Activated CD4-positive, alpha-beta memory T cell treated with anti-CD3 and anti-CD28 coated beads, Interleukin-2, amount 10 ng/mL, durations not matched to agents 7 days and 5 days (primary cell): ENCODE data around the gene NLRP2B. TPM values are rescaled to one million over a fixed set of nuclear protein-coding genes. Genes with fewer than 3 reads are reported as not detected.
"Not testable (repeated sequence)": the region's sequence is repeated elsewhere in the genome, so short reads cannot be mapped to it uniquely, and the experiment has no call there.

Source experiments
- CTCF ChIA-PET: fragments of 350-600 bp; sonication (Branson Sonifier 250); formaldehyde crosslinking; loops from one replicate; lab custom pipeline; 2021; ENCODE audit warnings: antibody characterized with exemption, inconsistent platforms; lab: Charles Lee
- POLR2A ChIA-PET: fragments of 350-600 bp; sonication (Branson Sonifier 250); formaldehyde crosslinking; loops from one replicate; lab custom pipeline; 2021; ENCODE audit warnings: antibody characterized with exemption; lab: Charles Lee
- DNase-seq: peaks from one replicate; pipeline ENCODE4 v3.0.0-alpha.2; 2020
- H3K27ac Mint-ChIP-seq: one replicate; pipeline ENCODE4 v1.8.0; 2021; ENCODE audit warnings: mild to moderate bottlenecking, mixed read lengths
- H3K27me3 Mint-ChIP-seq: one replicate; pipeline ENCODE4 v1.8.0; 2021; ENCODE audit warnings: mixed read lengths
- H3K36me3 Mint-ChIP-seq: one replicate; pipeline ENCODE4 v1.8.0; 2021; ENCODE audit warnings: low read depth, mixed read lengths
- H3K4me1 Mint-ChIP-seq: one replicate; pipeline ENCODE4 v1.8.0; 2021; ENCODE audit warnings: mixed read lengths
- H3K4me3 Mint-ChIP-seq: one replicate; pipeline ENCODE4 v1.8.0; 2021; ENCODE audit warnings: mild to moderate bottlenecking, mixed read lengths
- H3K9me3 Mint-ChIP-seq: one replicate; pipeline ENCODE4 v1.8.0; 2021; ENCODE audit warnings: mixed read lengths
- total RNA-seq, 2 experiments: library from RNA; stranded (reverse); gene quantifications; one replicate each; pipeline ENCODE4 v1.2.3, GENCODE V29; 2021

The NLRP2B gene
- total RNA-seq, 2 experiments from 2014 or later: not detected

DNA sequence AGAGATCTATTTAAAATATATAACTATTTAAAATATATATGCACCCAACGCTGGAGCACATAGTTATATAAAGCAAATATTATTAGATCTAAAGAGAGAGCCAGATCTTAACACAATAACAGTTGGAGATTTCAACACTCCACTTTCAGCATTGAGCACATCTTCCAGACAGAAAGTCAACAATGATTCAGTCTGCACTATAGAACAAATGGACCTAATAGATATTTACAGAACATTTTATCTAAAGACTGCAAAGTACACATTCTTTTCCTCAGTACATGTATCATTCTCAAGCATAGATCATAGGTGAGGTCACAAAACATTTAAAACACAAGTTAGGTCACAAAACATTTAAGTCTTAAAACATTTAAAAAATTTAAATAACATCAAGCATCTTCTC lies 36.4 kb downstream of the NLRP2B start:
- Mint-ChIP-seq H3K36me3 (no peaks in the 10 kb centered on the region), H3K4me3 (no peak overlapping the region), H3K9me3 (no peaks in the 10 kb centered on the region), H3K27me3 (no peaks in the 10 kb centered on the region), H3K27ac (no peak overlapping the region), H3K4me1 (no peaks in the 10 kb centered on the region)
- ChIA-PET POLR2A (no interaction called here), CTCF (no interaction called here)
- DNase-seq: no peak

DNA sequence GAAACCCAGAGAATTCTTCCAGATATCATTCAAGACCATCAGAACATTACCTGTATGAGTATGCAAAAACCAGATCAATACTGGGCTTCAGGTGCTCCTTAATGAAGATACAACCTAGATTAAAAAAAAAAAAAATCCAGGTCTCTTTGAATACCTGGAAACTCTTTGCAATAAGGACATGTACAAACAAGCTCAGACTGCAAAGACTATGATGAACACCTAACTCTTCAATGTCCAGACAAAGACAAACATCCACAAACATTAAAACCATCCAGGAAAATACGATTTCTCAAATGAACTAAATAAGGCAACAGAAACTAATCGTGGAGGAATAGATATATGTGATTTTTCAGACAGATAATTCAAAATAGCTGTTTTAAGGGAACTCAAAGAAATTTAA lies 38.7 kb downstream of the NLRP2B start:
- CTCF ChIA-PET: no interaction called here

DNA sequence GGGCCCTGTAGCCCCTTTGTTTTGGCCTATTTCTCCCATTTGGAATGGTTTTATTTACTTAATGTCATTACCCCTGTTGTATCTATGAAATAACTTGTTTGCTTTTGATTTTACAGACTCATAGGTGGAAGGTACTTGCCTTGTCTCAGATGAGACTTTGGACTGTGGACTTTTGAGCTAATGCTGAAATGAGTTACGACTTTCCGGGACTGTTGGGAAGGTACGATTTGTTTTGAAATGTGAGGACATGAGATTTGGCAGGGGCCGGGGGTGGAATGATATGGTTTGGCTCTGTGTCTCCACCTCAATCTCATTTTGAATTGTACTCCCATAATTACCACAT lies 39.4 kb downstream of the NLRP2B start:
- no peaks in the 10 kb centered on the region for H3K36me3 Mint-ChIP-seq
- ChIA-PET POLR2A (no interaction called here), CTCF (no interaction called here)
- H3K4me3 Mint-ChIP-seq: no peak overlapping the region
- no peaks in the 10 kb centered on the region for H3K27me3 Mint-ChIP-seq
- DNase-seq: no peak
- no peaks in the 10 kb centered on the region for H3K4me1 Mint-ChIP-seq
- no peak overlapping the region for H3K27ac Mint-ChIP-seq
- H3K9me3 Mint-ChIP-seq: no peaks in the 10 kb centered on the region

More for the DNA sequence above, 38.7 kb downstream of the NLRP2B start:
- no peak overlapping the region for H3K27ac Mint-ChIP-seq
- no peaks in the 10 kb centered on the region for H3K9me3 Mint-ChIP-seq
- no peak overlapping the region for H3K4me3 Mint-ChIP-seq
- H3K27me3 Mint-ChIP-seq: no peaks in the 10 kb centered on the region
- DNase-seq: no peak
- no peaks in the 10 kb centered on the region for H3K4me1 Mint-ChIP-seq
- POLR2A ChIA-PET: no interaction called here
- H3K36me3 Mint-ChIP-seq: no peaks in the 10 kb centered on the region

DNA sequence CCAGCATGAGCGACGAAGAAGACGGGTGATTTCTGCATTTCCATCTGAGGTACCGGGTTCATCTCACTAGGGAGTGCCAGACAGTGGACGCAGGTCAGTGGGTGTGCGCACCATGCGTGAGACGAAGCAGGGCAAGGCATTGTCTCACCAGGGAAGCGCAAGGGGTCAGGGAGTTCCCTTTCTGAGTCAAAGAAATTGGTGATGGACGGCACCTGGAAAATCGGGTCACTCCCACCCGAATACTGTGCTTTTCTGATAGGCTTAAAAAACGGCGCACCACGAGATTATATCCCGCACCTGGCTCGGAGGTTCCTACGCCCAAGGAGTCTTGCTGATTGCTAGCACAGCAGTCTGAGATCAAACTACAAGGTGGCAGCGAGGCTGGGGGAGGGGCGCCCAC lies 50.6 kb downstream of the NLRP2B start:
- DNase-seq, H3K27me3 Mint-ChIP-seq, H3K4me3 Mint-ChIP-seq, H3K36me3 Mint-ChIP-seq, POLR2A ChIA-PET, H3K4me1 Mint-ChIP-seq, H3K9me3 Mint-ChIP-seq, CTCF ChIA-PET, H3K27ac Mint-ChIP-seq: not testable (repeated sequence)

Other genes starting within 250 kb of the NLRP2B start
- 1 to 10 TPM; 5.5 to 5.9 TPM for gene ZXDB, start 88.2 kb downstream of the NLRP2B start, total RNA-seq
- 1 to 10 TPM; 3.8 to 4.2 TPM for gene ZXDA, start 230.2 kb upstream of the NLRP2B start, total RNA-seq